K562 (cell line): ENCODE measurements around the gene TBC1D25. TPM values are rescaled to one million over a fixed set of nuclear protein-coding genes. Genes with fewer than 3 reads are reported as not detected.
A peak's percentile ranks its signal among the peaks of the same experiment; 100 is the strongest.

Experiments
- CCNT2 ChIP-seq: IDR thresholded peaks from 2 replicates; pipeline ENCODE4 v1.6.1; 2011; ENCODE audit warnings: borderline replicate concordance, low read depth, mild to moderate bottlenecking, moderate library complexity, mixed read lengths, low read length; ENCODE audit not compliant: insufficient read length; ENCODE audit errors: extremely low read depth
- CEBPB ChIP-seq: fragments of 450-650 bp; IDR thresholded peaks from 2 replicates; pipeline ENCODE4 v1.6.1; 2016; ENCODE audit warnings: missing genetic modification characterization, missing compliant biosample characterization
- CXXC5 ChIP-seq: fragments of 250-450 bp; sonication (Bioruptor Pico); IDR thresholded peaks from 2 replicates; pipeline ENCODE4 v1.8.0; 2022; ENCODE audit warnings: inconsistent platforms, mild to moderate bottlenecking, moderate library complexity
- HCFC1 ChIP-seq: IDR thresholded peaks from 2 replicates; pipeline ENCODE4 v1.6.1; 2012; ENCODE audit warnings: low read depth, low read length, improper control_type of control experiment
- HNRNPL ChIP-seq: fragments of 200-400 bp; formaldehyde crosslinking; IDR thresholded peaks from 2 replicates; pipeline ENCODE4 v1.6.1; 2017; ENCODE audit warnings: low read depth, mild to moderate bottlenecking, low read length
- KDM2B ChIP-seq: fragments of 250-450 bp; sonication (Bioruptor Pico); IDR thresholded peaks from 2 replicates; pipeline ENCODE4 v1.8.0; 2021; ENCODE audit warnings: mild to moderate bottlenecking, moderate library complexity
- MYNN ChIP-seq, 2 experiments: sonication (generic); formaldehyde crosslinking in 1 of 2; IDR thresholded peaks; 2 replicates each; pipeline versions ENCODE4 v1.5.0 to v1.6.1; 2016 to 2020; ENCODE audit warnings: antibody characterized with exemption in 1 of 2, missing genetic modification reagents in 1 of 2
- NFYB ChIP-seq: IDR thresholded peaks from 2 replicates; pipeline ENCODE4 v1.6.1; 2011; ENCODE audit warnings: mild to moderate bottlenecking, moderate library complexity; ENCODE audit not compliant: insufficient read length; ENCODE audit errors: extremely low read depth
- NRF1 ChIP-seq, 2 experiments: fragments of 450-650 bp; IDR thresholded peaks in 1 of 2; conservative IDR thresholded peaks in 1 of 2; 2 replicates each; pipeline ENCODE4 v1.6.1; 2014; ENCODE audit warnings: mild to moderate bottlenecking in 2 of 2
- RREB1 ChIP-seq: fragments of 250-450 bp; sonication (Bioruptor Pico); IDR thresholded peaks from 2 replicates; pipeline ENCODE4 v1.4.0; 2020
- STAT6 ChIP-seq: sonication (generic); formaldehyde crosslinking; IDR thresholded peaks from 2 replicates; pipeline ENCODE4 v1.8.1; 2023; ENCODE audit warnings: mild to moderate bottlenecking, missing genetic modification reagents
- ZBTB9 ChIP-seq: fragments of 450-650 bp; formaldehyde crosslinking; IDR thresholded peaks from 2 replicates; pipeline ENCODE4 v1.4.0; 2020; ENCODE audit warnings: mild to moderate bottlenecking, moderate library complexity
- ZNF224 ChIP-seq: sonication (generic); formaldehyde crosslinking; IDR thresholded peaks from 2 replicates; pipeline ENCODE4 v1.8.0; 2022; ENCODE audit warnings: mild to moderate bottlenecking, missing genetic modification reagents
- ZNF232 ChIP-seq: sonication (generic); formaldehyde crosslinking; IDR thresholded peaks from 2 replicates; pipeline ENCODE4 v1.8.0; 2022; ENCODE audit warnings: mild to moderate bottlenecking, missing genetic modification reagents
- ZNF696 ChIP-seq: fragments of 250-450 bp; sonication (Bioruptor Pico); conservative IDR thresholded peaks from 2 replicates; pipeline ENCODE4 v1.4.0; 2020; ENCODE audit warnings: mild to moderate bottlenecking, moderate library complexity
- polyA plus RNA-seq, 8 experiments: library from polyadenylated mRNA; depleted of rRNA in 4 of 8; stranded (reverse) in 5 of 8; unstranded in 3 of 8; fragments of >200 nt; fragmentation: Nextera tagmentation in 2 of 8; fragmentation: Illumina TruSeq in 1 of 8; extraction: Ambion mirVana in 2 of 8; extraction: Trizol in 1 of 8; gene quantifications; 2 replicates each; pipeline versions ENCODE4 v1.2.1 to v1.2.3, GENCODE V29; 2011 to 2014; ENCODE audit warnings: inconsistent platforms in 1 of 8, missing spikeins in 1 of 8
- total RNA-seq, 7 experiments: library from RNA; depleted of rRNA in 6 of 7; stranded (reverse); fragments of >200 nt in 6 of 7; fragmentation: Illumina TruSeq in 2 of 7; extraction: Trizol in 2 of 7; gene quantifications; 2 replicates each; pipeline versions ENCODE4 v1.2.1 to v1.2.3, GENCODE V29; 2011 to 2021; ENCODE audit warnings: low replicate concordance in 1 of 7

Gene TBC1D25
- total and polyA plus RNA-seq, 9 of the 15 experiments (the other 6 are each of a cell fraction or from before 2014, with no cell fraction given), result 0.62 to 10.6 (median 3.9) TPM

DNA sequence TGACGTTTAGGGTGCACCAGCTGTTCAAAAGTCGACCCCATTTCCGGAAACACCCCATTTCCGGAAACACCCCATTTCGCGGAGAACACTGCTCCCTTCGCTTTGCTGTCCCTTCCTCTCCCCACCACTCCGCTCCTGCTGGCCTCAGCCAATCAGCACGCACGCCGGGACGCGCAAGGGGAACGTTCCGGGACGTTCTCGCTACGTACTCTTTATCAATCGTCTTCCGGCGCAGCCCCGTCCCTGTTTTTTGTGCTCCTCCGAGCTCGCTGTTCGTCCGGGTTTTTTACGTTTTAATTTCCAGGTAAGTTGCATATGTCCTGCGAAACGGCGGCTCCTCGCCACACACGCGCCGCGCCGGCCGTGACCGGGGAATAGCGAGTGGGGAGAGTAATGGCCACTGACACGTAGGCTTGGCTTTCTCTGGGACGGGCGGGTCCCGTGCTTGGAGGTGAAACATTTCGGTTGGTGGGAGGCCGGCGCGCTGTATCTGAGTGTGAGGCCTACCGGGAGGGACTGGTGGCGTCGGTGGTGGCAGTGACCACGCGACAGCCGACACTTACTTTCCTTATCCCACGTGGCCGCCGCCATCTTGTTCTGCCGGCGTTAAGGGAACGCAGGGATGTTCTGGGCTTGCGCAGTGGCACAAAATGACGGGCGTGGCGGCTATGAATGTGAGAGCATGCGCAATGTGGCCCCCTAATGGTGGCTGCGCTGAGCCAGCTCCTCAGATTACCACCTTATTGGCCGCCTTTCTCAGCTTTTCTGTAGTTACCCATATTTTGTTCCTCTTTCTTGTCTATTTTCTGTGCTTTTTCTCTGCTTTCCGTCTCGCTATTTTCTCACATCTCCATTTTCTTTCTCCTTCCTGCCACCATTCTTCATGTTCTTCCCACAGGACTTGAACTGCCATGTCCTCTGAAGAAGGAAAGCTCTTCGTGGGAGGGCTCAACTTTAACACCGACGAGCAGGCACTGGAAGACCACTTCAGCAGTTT is 35.1 kb downstream of the TBC1D25 start, which contains the start of gene RBM3 (continued):
- TF ChIP-seq HCFC1 (peak; percentile 66), ZNF696 (CRISPR knock-in tag) (no peak), CCNT2 (peak; percentile 17), HNRNPL (no peak), ZNF224 (no peak), CEBPB (tag) (no peak), ZNF232 (no peak), CXXC5 (peak; percentile 95), STAT6 (CRISPR knock-in tag) (peak; percentile 55; the same call in 1 of the 2 replicates), KDM2B (CRISPR knock-in tag) (no peak), MYNN (IDR thresholded peaks at IDR 0.05) (peak; percentile 57; the same call in 1 of the 2 replicates), MYNN (CRISPR knock-in tag; IDR thresholded peaks at IDR 0.05) (no peak), NFYB (peak; percentile 66), NRF1 (conservative IDR thresholded peaks at IDR 0.05 in 1 of 2, IDR thresholded peaks at IDR 0.05 in 1 of 2) (peak; percentile 94 to 95), RREB1 (no peak), ZBTB9 (CRISPR knock-in tag) (peak; percentile 81; the same call in 1 of the 2 replicates)
